Skeletal muscle satellite cell (primary cell): ENCODE data around the gene GNAO1.

ENCODE experiments used
- H3K27me3 ChIP-seq: 2 replicates; pipeline ENCODE4 v1.7.0; 2013; ENCODE audit warnings: low read length; ENCODE audit not compliant: control insufficient read depth, insufficient read depth
- H3K36me3 ChIP-seq: 2 replicates; pipeline ENCODE4 v1.7.0; 2013; ENCODE audit warnings: mild to moderate bottlenecking, control low read depth, low read length; ENCODE audit not compliant: insufficient read depth
- H3K4me1 ChIP-seq: 2 replicates; pipeline ENCODE4 v1.7.0; 2013; ENCODE audit warnings: low read length; ENCODE audit not compliant: control insufficient read depth, insufficient read depth
- H3K4me2 ChIP-seq: 2 replicates; pipeline ENCODE4 v1.7.0; 2013; ENCODE audit warnings: mild to moderate bottlenecking, low read length
- H3K4me3 ChIP-seq: 2 replicates; pipeline ENCODE4 v1.7.0; 2013; ENCODE audit warnings: low read length
- H3K9ac ChIP-seq: 2 replicates; pipeline ENCODE4 v1.7.0; 2013; ENCODE audit warnings: mild to moderate bottlenecking, low read depth, low read length, moderate library complexity
- H3K9me3 ChIP-seq: replicated peaks from 2 replicates; pipeline ENCODE4 v1.7.0; 2013; ENCODE audit warnings: mild to moderate bottlenecking, control low read depth, low read length

The GNAO1 gene

DNA sequence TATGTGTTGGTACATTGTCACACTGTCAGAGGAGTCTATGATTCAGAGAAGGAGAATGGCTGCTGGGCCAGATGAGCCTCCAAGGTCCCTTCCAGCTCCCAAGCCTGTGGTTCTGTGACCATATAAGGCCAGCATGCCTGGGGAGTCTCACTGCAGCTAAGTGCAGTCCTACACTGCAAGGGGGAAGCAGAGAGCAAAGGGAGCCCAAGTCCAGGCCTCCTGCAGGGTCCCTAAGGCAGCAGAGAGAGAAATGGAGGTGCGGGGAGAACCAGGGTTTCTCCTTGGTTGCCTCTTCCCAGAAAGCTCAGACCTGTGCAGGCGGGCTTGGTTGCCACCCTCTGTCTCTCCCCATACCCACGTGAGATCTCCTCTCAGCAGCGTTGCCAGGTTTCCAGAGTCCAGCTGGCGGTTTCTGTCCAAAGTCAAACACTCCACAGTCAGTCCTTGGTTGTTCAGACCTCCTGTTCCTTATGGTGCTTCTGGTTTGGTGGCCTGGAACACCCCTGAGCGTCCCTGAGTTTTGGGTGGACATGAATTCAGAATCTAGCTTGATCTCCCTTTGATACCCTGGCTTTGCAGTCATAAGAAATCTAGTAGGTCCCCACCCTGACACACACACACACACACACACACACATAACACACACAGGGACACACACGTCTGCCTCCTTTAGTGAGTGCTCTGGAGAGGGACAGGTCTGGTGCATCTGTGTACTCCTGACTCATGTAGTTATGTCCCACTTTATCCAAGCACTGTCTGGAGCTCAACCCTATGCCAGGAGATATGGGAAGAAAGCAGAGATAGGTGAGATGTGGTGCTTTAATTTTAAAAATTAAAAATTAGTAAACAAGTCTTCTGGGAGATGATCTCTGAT lies 78.8 kb downstream of the GNAO1 start:
- Histone ChIP-seq H3K4me1 (peaks cover 12% of the 10 kb centered on the region), H3K9ac (no peak overlapping the region), H3K4me2 (peak overlapping the region; percentile 6), H3K4me3 (no peak overlapping the region), H3K27me3 (no peaks in the 10 kb centered on the region), H3K9me3 (no peaks in the 10 kb centered on the region), H3K36me3 (no peaks in the 10 kb centered on the region)

DNA sequence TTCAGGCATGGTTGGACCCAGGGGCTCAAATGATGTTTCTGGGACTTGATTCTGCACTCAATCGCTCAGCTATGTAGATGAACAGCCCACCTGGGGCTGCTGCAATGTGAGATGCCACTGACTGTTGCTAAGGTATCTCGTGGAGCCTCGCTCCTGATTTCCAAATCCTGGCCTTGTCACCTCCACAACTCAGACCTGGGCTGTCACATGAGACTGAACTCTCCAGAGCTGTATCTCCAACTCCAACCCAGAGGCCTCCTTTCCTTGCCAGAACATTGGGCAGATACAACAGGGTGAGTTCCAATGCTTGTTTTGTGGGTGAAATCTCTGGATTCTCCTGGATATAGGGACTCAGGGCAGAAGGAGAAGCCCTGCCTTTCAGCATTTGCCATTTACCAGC lies 79.5 kb downstream of the GNAO1 start:
- Histone ChIP-seq H3K9me3 (no peaks in the 10 kb centered on the region), H3K36me3 (no peaks in the 10 kb centered on the region), H3K4me2 (no peak overlapping the region), H3K4me1 (peaks cover 12% of the 10 kb centered on the region), H3K4me3 (no peak overlapping the region), H3K27me3 (peaks cover 4% of the 10 kb centered on the region), H3K9ac (no peak overlapping the region)

DNA sequence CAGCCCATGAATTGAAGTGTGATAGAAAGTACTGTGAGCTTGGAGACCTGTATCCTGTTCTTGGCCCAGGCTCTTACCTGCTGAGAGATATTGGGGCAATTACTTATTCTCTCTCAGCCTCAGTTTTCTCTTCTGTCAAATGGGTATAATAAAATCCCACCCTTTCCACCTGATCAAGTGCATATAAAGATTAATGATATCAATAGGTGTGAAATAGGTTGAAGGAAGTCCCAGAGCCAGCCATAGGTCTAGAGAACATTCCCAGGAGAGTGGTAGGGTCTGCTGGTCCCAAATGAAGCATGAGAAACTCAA lies 81.2 kb downstream of the GNAO1 start:
- no peak overlapping the region for H3K4me2 ChIP-seq
- no peak overlapping the region for H3K4me3 ChIP-seq
- H3K36me3 ChIP-seq, result no peaks in the 10 kb centered on the region
- H3K9me3 ChIP-seq, result no peaks in the 10 kb centered on the region
- H3K9ac ChIP-seq, result no peak overlapping the region
- H3K27me3 ChIP-seq, result peaks cover 11% of the 10 kb centered on the region
- peaks cover 12% of the 10 kb centered on the region for H3K4me1 ChIP-seq

DNA sequence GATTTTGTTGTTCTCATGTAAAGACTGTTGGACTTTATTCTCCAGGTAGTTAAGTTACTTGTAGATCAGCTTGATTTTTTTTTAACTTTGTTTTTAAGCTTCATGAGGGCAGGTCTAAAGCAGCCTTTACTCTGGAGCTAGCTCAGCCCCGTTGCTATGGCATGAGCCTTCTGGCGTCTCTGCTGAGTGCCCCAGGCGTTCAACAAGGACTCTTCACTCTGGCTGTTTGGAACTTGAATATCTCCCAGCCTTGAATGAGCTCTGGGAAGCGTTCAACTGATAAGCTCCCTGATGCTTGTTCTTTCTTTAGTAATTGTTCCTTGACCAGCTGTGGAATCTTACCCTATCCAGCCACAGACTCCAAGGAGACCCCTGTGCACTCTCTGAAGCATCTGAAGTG lies 82.3 kb downstream of the GNAO1 start:
- Histone ChIP-seq H3K27me3 (peaks cover 11% of the 10 kb centered on the region), H3K9me3 (no peaks in the 10 kb centered on the region), H3K4me2 (no peak overlapping the region), H3K9ac (no peak overlapping the region), H3K4me1 (peaks cover 12% of the 10 kb centered on the region), H3K4me3 (no peak overlapping the region), H3K36me3 (no peaks in the 10 kb centered on the region)

DNA sequence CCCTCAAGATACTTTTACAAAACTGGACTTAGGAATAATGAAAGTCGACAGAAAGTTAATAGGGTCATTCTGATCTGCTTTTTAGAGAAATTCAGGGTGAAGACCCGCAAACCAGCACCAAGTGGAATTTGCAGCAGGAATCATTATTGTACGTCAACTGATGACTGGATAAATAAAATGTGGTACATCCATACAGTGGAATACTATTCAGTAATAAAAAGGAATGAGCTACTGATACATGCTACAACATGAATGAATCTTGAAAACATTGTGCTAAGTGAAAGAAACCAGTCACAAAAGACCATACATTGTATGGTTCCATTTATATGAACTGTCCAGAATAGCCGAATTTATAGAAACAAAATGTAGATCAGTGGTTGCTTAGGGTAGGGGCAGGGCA lies 83.1 kb downstream of the GNAO1 start:
- Histone ChIP-seq H3K36me3 (no peaks in the 10 kb centered on the region), H3K27me3 (peaks cover 11% of the 10 kb centered on the region), H3K4me3 (no peak overlapping the region), H3K9me3 (no peaks in the 10 kb centered on the region), H3K9ac (no peak overlapping the region), H3K4me1 (peaks cover 9% of the 10 kb centered on the region), H3K4me2 (no peak overlapping the region)

DNA sequence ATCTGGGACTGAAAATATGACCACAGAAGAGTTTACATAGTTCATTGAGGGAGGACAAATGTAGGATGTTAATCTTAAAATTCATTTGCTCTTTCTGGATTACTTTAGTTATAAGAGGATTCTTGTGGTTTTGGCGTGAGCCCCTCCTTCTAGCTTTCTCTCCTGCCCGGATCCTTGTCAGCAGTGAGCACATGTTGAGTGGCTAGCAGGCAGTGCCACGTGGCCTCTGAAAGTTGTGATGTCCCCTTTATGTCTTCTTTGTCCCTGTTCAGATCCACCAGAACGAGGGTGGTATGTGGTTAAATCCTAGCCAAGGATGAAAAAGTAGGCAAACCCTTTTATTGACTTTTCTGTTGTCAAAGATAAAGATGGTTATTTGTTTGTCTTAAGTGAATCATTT lies 83.8 kb downstream of the GNAO1 start:
- Histone ChIP-seq H3K4me3 (no peak overlapping the region), H3K4me2 (no peak overlapping the region), H3K36me3 (no peaks in the 10 kb centered on the region), H3K27me3 (peaks cover 11% of the 10 kb centered on the region), H3K9me3 (no peaks in the 10 kb centered on the region), H3K4me1 (peaks cover 2% of the 10 kb centered on the region), H3K9ac (no peak overlapping the region)

DNA sequence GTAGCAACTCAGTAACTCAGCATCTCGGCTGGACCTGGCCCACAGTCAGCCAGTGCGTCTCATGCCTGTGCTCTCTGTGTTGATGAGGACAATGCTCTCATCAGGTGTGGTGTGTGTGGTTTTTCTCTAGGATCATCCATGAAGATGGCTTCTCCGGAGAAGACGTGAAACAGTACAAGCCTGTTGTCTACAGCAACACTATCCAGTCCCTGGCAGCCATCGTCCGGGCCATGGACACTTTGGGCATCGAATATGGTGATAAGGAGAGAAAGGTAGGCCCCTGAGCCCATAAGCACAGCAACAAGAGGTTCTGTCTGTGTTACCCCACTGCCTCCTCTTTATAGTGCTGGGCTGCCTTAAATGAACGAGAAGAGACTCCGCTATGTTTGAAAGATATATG lies 84.5 kb downstream of the GNAO1 start:
- H3K9me3 ChIP-seq, result no peaks in the 10 kb centered on the region
- no peak overlapping the region for H3K4me2 ChIP-seq
- no peaks in the 10 kb centered on the region for H3K4me1 ChIP-seq
- H3K36me3 ChIP-seq, result no peaks in the 10 kb centered on the region
- no peak overlapping the region for H3K4me3 ChIP-seq
- H3K9ac ChIP-seq, result no peak overlapping the region
- H3K27me3 ChIP-seq, result peaks cover 11% of the 10 kb centered on the region

DNA sequence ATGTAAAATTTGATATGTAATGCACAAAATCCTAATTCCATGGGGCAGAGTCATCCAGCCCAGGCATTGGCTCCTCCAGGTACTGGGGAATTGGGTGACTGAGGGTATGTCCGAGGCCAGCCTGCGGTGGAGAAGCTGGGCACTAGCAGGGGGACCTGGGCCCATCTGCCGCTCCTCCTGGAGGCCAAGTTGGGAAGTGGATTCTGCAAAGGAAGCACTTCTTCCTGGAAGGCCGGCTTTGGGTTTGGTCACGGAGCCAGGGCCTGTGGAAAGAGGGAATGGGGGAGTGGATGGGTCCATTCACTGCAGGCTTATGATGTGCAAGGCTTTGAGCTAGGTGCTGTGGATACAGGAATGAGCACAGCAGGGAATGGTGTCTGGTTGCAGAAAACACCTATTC lies 85.8 kb downstream of the GNAO1 start:
- no peaks in the 10 kb centered on the region for H3K4me1 ChIP-seq

DNA sequence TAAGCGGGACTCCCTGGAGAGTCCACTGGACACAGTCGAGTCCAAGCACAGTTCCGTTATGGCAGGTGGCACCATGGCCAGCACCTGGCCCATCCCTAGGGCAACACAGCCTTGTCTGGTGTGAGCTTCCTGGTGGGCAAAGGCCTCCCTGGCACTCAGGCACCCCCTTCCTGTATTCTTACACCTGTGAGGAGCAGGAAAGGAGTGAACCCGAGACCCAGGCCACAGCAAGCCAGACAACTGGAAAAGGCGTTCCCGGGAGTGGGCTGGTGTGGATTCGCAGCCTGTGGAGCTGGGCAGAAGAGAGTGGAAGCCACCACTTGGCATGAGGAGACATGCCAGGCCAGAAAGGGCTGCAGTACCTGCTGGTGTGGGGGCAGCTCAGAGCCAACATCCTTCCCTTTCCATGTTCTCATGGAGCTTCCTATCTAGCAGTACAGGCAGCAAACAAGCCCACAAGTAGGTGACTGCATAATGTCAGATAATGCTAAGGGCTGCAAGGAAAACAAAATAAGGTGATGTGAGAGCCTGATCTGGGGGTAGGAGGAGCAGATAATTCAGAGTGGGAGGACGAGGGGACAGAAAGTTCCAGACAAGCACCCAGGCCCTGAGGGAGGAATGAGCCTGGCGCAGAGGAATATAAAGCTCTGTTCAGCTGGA lies 87.0 kb downstream of the GNAO1 start:
- Histone ChIP-seq H3K4me2 (no peak overlapping the region), H3K27me3 (peaks cover 11% of the 10 kb centered on the region), H3K36me3 (no peaks in the 10 kb centered on the region), H3K9ac (no peak overlapping the region), H3K4me1 (no peaks in the 10 kb centered on the region), H3K4me3 (no peak overlapping the region), H3K9me3 (no peaks in the 10 kb centered on the region)

More for the DNA sequence above, 85.8 kb downstream of the GNAO1 start:
- H3K9me3 ChIP-seq, result no peaks in the 10 kb centered on the region
- no peaks in the 10 kb centered on the region for H3K36me3 ChIP-seq
- H3K9ac ChIP-seq, result no peak overlapping the region
- no peak overlapping the region for H3K4me2 ChIP-seq
- no peak overlapping the region for H3K4me3 ChIP-seq
- peaks cover 11% of the 10 kb centered on the region for H3K27me3 ChIP-seq

DNA sequence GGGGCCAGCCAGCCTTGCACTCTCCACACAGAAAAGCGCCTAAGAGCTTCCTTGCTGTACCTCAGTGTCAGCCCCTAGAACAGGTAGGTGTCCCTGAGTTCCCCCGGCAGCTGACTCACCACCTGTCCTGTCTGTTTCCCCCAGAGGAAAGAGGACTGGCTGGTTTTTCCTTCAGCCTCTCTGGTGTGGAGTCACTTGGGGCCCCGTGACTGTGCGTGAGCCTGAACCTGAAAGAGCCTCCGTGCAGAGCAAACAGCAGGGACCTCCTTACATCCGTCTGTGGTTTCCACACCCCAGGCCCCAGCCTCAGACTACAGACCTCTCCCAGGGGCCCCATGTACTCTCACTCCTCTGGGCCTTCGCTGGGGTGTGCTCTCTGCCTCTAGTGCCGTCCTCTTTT lies 87.8 kb downstream of the GNAO1 start:
- Histone ChIP-seq H3K27me3 (peaks cover 17% of the 10 kb centered on the region), H3K4me1 (no peaks in the 10 kb centered on the region), H3K4me2 (no peak overlapping the region), H3K9ac (no peak overlapping the region), H3K4me3 (no peak overlapping the region), H3K36me3 (no peaks in the 10 kb centered on the region), H3K9me3 (no peaks in the 10 kb centered on the region)

DNA sequence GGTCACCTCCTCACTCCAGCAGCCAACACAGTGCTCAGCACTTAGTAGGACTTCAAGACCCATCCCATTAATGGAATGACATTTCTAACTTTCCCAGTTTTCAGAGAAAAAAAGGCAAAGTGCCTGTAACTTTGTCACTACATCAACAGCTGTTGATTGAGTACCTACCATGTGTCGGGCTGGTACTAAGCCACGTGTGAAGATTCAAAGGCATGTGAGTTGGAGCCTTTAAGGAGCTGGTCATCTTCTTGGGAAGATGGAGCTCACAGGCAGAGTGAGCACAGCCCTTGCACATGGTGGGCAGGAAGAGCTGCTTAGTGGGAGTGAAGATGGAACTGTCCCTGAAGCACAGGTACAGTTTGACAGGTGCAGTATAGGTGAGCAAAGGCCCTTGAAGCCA lies 88.6 kb downstream of the GNAO1 start:
- H3K4me1 ChIP-seq, result no peaks in the 10 kb centered on the region
- H3K4me2 ChIP-seq, result no peak overlapping the region
- no peaks in the 10 kb centered on the region for H3K36me3 ChIP-seq
- no peak overlapping the region for H3K4me3 ChIP-seq
- peaks cover 21% of the 10 kb centered on the region for H3K27me3 ChIP-seq
- no peak overlapping the region for H3K9ac ChIP-seq
- H3K9me3 ChIP-seq, result no peaks in the 10 kb centered on the region
